OCI-LY1 (cell line): ENCODE data around the gene WBP2NL.
A peak's percentile ranks its signal among the peaks of the same experiment; 100 is the strongest.

Experiments used
- H2AFZ ChIP-seq: fragments of 200-600 bp; sonication (generic), shearing (Covaris generic); 2 replicates; pipeline ENCODE4 v1.6.0; 2014; ENCODE audit warnings: antibody characterized with exemption, mild to moderate bottlenecking, low read length
- H3F3A ChIP-seq: fragments of 200-600 bp; sonication (generic), shearing (Covaris generic); 2 replicates; pipeline ENCODE4 v1.6.0; 2014; ENCODE audit warnings: mild to moderate bottlenecking, antibody characterized with exemption, low read length, moderate library complexity; ENCODE audit not compliant: insufficient read depth
- H3K27ac ChIP-seq: fragments of 200-600 bp; sonication (generic); 2 replicates; pipeline ENCODE4 v1.5.1; 2014; ENCODE audit warnings: low read length, mixed run types, mild to moderate bottlenecking, low read depth; ENCODE audit not compliant: poor library complexity, severe bottlenecking
- H3K27me3 ChIP-seq: fragments of 200-600 bp; sonication (generic); 2 replicates; pipeline ENCODE4 v1.6.0; 2014; ENCODE audit warnings: antibody characterized with exemption, mild to moderate bottlenecking, low read length, moderate library complexity; ENCODE audit not compliant: insufficient read depth
- H3K36me3 ChIP-seq: fragments of 200-600 bp; sonication (generic); 2 replicates; pipeline ENCODE4 v1.6.1; 2014; ENCODE audit warnings: mild to moderate bottlenecking, antibody characterized with exemption, low read length, moderate library complexity, mixed read lengths; ENCODE audit not compliant: insufficient read depth
- H3K4me1 ChIP-seq: fragments of 200-600 bp; sonication (generic); 2 replicates; pipeline ENCODE4 v1.5.1; 2014; ENCODE audit warnings: mild to moderate bottlenecking, low read length, moderate library complexity; ENCODE audit not compliant: insufficient read depth, severe bottlenecking
- H3K4me2 ChIP-seq: fragments of 200-600 bp; sonication (generic), shearing (Covaris generic); 2 replicates; pipeline ENCODE4 v1.6.1; 2014; ENCODE audit warnings: low read length
- H3K4me3 ChIP-seq: fragments of 200-600 bp; sonication (generic); 2 replicates; pipeline ENCODE4 v1.5.1; 2014; ENCODE audit warnings: low read length, low read depth, mild to moderate bottlenecking, mixed read lengths; ENCODE audit not compliant: poor library complexity, severe bottlenecking
- H3K79me2 ChIP-seq: fragments of 200-600 bp; shearing (Covaris generic); 2 replicates; pipeline ENCODE4 v1.6.1; 2016; ENCODE audit warnings: mixed run types, low read length, mixed read lengths; ENCODE audit not compliant: insufficient read depth
- H3K9ac ChIP-seq: fragments of 200-600 bp; sonication (generic), shearing (Covaris generic); 2 replicates; pipeline ENCODE4 v1.6.1; 2014; ENCODE audit warnings: mild to moderate bottlenecking, low read length, mixed read lengths
- H3K9me2 ChIP-seq: fragments of 200-600 bp; sonication (generic), shearing (Covaris generic); 2 replicates; pipeline ENCODE4 v1.6.1; 2014; ENCODE audit warnings: low read depth, mild to moderate bottlenecking, low read length, mixed read lengths
- H3K9me3 ChIP-seq: fragments of 200-600 bp; shearing (Covaris generic); 2 replicates; pipeline ENCODE4 v1.6.1; 2014; ENCODE audit warnings: low read length, mixed read lengths
- H4K20me1 ChIP-seq: fragments of 200-600 bp; sonication (generic), shearing (Covaris generic); 2 replicates; pipeline ENCODE4 v1.6.0; 2016; ENCODE audit warnings: mild to moderate bottlenecking, low read length; ENCODE audit not compliant: insufficient read depth
- EZH2 ChIP-seq: fragments of 200-600 bp; sonication (generic), shearing (Covaris generic); IDR thresholded peaks from 2 replicates; pipeline ENCODE4 v1.8.0; 2017; ENCODE audit warnings: borderline replicate concordance, mixed run types, mild to moderate bottlenecking, antibody characterized with exemption, low read length, moderate library complexity, mixed read lengths
- TF ChIP-seq, protein P1 (sequence below): fragments of 200-600 bp; sonication (generic), shearing (Covaris generic); IDR thresholded peaks from 2 replicates; pipeline ENCODE4 v1.5.1; 2017; ENCODE audit warnings: mild to moderate bottlenecking, antibody characterized with exemption, low read length, moderate library complexity, mixed read lengths

WBP2NL gene

DNA sequence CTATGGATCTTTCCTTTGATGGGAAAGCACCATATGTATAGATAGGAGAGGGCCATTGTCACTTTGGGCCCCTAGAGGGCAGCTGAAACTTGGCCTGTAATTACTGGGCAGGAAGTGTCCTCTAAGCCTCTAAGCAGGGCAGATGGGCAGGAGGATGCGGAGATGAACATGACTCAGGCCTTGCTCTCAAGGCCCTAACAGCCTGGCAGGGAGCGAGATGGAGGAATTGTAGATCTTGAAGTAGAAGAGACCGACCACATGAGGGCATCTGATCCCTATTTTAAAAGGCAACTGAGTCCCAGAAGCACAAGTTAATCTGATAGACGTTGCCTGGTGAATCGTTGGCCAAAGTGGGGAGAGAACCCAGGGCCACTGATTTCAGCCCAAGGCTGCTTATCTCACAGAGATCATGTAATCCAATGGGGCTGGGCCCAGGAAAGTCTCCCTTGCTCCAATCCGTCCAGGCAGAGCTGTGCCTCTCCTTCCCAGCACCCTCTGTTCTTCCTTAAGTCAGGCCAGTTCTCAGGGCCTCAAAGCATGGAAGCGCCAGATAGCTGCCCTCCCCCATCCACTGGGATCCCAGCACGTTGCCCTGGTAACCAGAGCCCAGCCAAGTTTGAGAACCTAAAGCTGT, 31.9 kb upstream of the WBP2NL start:
- H3K27me3 ChIP-seq, result peaks cover 8% of the 10 kb centered on the region
- H3K4me1 ChIP-seq, result no peaks in the 10 kb centered on the region
- H3F3A ChIP-seq, result no peaks in the 10 kb centered on the region
- no peaks in the 10 kb centered on the region for H3K36me3 ChIP-seq
- no peaks in the 10 kb centered on the region for H3K9me3 ChIP-seq
- no peak overlapping the region for H2AFZ ChIP-seq
- no peaks in the 10 kb centered on the region for H4K20me1 ChIP-seq
- no peaks in the 10 kb centered on the region for H3K9me2 ChIP-seq
- H3K4me3 ChIP-seq, result no peak overlapping the region
- no peak overlapping the region for H3K4me2 ChIP-seq
- no peaks in the 10 kb centered on the region for H3K79me2 ChIP-seq
- H3K27ac ChIP-seq, result no peak overlapping the region
- H3K9ac ChIP-seq, result no peak overlapping the region
- no peak for TF ChIP-seq EZH2
- TF ChIP-seq, protein P1, sequence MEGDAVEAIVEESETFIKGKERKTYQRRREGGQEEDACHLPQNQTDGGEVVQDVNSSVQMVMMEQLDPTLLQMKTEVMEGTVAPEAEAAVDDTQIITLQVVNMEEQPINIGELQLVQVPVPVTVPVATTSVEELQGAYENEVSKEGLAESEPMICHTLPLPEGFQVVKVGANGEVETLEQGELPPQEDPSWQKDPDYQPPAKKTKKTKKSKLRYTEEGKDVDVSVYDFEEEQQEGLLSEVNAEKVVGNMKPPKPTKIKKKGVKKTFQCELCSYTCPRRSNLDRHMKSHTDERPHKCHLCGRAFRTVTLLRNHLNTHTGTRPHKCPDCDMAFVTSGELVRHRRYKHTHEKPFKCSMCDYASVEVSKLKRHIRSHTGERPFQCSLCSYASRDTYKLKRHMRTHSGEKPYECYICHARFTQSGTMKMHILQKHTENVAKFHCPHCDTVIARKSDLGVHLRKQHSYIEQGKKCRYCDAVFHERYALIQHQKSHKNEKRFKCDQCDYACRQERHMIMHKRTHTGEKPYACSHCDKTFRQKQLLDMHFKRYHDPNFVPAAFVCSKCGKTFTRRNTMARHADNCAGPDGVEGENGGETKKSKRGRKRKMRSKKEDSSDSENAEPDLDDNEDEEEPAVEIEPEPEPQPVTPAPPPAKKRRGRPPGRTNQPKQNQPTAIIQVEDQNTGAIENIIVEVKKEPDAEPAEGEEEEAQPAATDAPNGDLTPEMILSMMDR, result peak; percentile 63; the same call in 1 of the 2 replicates

DNA sequence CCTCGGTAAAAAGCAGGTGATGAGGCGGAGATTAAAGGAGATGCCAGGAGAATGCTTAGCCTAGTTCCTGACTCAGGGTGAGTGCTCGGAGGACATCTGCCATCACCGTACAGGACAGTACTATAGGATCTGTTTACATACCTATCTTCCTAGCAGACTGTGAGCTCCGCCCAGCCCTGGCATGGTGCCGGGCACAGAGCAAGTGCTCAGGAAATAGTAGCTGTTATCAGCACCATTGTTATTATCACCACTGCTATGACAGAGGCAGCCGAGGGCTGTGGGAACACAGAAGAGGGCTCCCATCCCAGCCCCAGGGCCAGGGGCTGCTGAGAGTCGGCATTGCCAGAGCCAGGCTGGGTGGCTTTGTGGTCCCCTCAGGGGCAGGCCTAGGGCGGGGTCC, 30.0 kb upstream of the WBP2NL start:
- Histone ChIP-seq H3K36me3 (no peaks in the 10 kb centered on the region), H3K9ac (no peak overlapping the region), H3K27me3 (peaks cover 16% of the 10 kb centered on the region), H3K4me2 (no peak overlapping the region), H3K79me2 (no peaks in the 10 kb centered on the region), H3K9me3 (no peaks in the 10 kb centered on the region), H2AFZ (no peak overlapping the region), H3F3A (no peaks in the 10 kb centered on the region), H3K27ac (no peak overlapping the region), H3K4me3 (no peak overlapping the region), H4K20me1 (no peaks in the 10 kb centered on the region), H3K9me2 (no peaks in the 10 kb centered on the region), H3K4me1 (no peaks in the 10 kb centered on the region)
- TF ChIP-seq, protein P1, result no peak

DNA sequence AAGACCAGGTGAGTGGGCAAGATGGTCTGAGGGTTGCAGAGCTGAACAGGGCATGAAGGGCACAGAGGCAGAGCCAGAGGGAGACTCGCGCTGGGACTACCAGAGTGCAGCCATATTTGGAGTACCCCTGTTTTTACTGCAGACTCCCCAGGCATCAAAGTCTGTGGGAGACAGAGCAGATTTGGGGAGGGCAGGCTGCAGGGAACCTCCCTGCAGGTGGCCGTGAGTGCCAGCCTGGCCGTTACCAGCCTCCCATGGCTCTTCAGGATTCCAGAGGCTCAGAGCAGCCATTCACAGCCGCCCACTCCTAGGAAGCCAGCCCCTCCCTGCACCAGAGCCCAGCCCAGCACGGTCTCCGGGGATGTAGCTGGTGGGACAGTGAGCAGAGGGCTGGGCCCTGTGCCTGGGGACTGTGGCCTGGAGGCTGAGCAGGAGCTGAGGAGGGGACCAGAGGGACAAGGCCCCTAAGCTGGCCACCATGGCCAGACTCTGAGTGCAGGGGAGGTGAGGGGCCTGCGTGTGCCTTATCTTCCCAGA, 29.4 kb upstream of the WBP2NL start, which contains the start of gene SEPTIN3:
Gene SEPTIN3, plus strand, starts transcription at position 334 of the 537 bp plus-strand sequence. CDS start 2,050 bp downstream, outside the sequence.
- TF ChIP-seq EZH2, result no peak
- TF ChIP-seq, protein P1, result no peak
- H3K4me3 ChIP-seq, result no peak within 1 kb of the TSS
- no peaks in the 10 kb centered on the region for H4K20me1 ChIP-seq
- no peaks in the 10 kb centered on the region for H3F3A ChIP-seq
- no peaks in the 10 kb centered on the region for H3K4me1 ChIP-seq
- no peak within 1 kb of the TSS for H3K4me2 ChIP-seq
- no peak within 1 kb of the TSS for H2AFZ ChIP-seq
- H3K9ac ChIP-seq, result no peak within 1 kb of the TSS
- H3K79me2 ChIP-seq, result no peaks in the 10 kb centered on the region
- no peaks in the 10 kb centered on the region for H3K9me3 ChIP-seq
- H3K36me3 ChIP-seq, result no peaks in the 10 kb centered on the region
- no peaks in the 10 kb centered on the region for H3K9me2 ChIP-seq
- peaks cover 16% of the 10 kb centered on the region for H3K27me3 ChIP-seq
- no peak within 1 kb of the TSS for H3K27ac ChIP-seq
